HepG2 (cell line): ENCODE measurements around the gene PHKA2. TPM values are rescaled to one million over a fixed set of nuclear protein-coding genes. Genes with fewer than 3 reads are reported as not detected.

Source experiments
- ATAC-seq: fragments of 200-7000 bp; cut with Tn5 transposase; 3 replicates; pipeline ENCODE4 v1.9.1; 2020; ENCODE audit warnings: mild to moderate bottlenecking, moderate library complexity
- BruUV-seq: library from RNA; stranded (reverse); fragments of 400-500 nt; replicated peaks from 2 replicates; lab custom pipeline; 2021; lab: Mats Ljungman, UMichigan
- CTCF ChIA-PET: fragments of 300-600 bp; formaldehyde crosslinking; extraction: SDS; loops from one replicate; lab custom pipeline; 2021; ENCODE audit warnings: low total read pairs, inconsistent platforms, low intra/inter-chr PET ratio; lab: Yijun Ruan, JAX
- POLR2A ChIA-PET: fragments of 350-600 bp; sonication (Branson Sonifier 250); formaldehyde crosslinking; loops from one replicate; lab custom pipeline; 2020; ENCODE audit warnings: antibody characterized with exemption, inconsistent platforms; lab: Yijun Ruan, JAX
- DNase-seq: peaks from one replicate; pipeline ENCODE4 v3.0.0-alpha.2; 2015; ENCODE audit warnings: low spot score
- FAIRE-seq: peaks from 3 replicates; lab custom pipeline; 2011; peaks lifted over from hg19 to GRCh38; lab: Jason Lieb, UNC
- H2AFZ ChIP-seq: one replicate; pipeline ENCODE4 v1.6.1; 2011; ENCODE audit warnings: low read length, inconsistent platforms
- H3K27ac ChIP-seq: fragments of 300-600 bp; 3 replicates; pipeline ENCODE4 v1.8.0; 2011; ENCODE audit warnings: mixed run types, mild to moderate bottlenecking, mixed read lengths, low read length, inconsistent platforms; ENCODE audit not compliant: insufficient read depth; ENCODE audit errors: extremely low read length
- H3K27me3 ChIP-seq, 2 experiments: fragments of 200-600 bp in 1 of 2; 2 replicates in 1 of 2; 3 replicates in 1 of 2; pipeline versions ENCODE4 v1.6.0 to v1.8.0; 2011; ENCODE audit warnings: low read length in 2 of 2, mild to moderate bottlenecking in 2 of 2, moderate library complexity in 2 of 2, inconsistent platforms in 1 of 2; ENCODE audit not compliant: insufficient read depth in 2 of 2, control insufficient read depth in 1 of 2
- H3K36me3 ChIP-seq, 2 experiments: fragments of 200-600 bp in 1 of 2; replicated peaks in 1 of 2; 2 replicates in 1 of 2; 3 replicates in 1 of 2; pipeline versions ENCODE4 v1.5.1 to v1.8.0; 2011; ENCODE audit warnings: low read length in 2 of 2, inconsistent platforms in 1 of 2; ENCODE audit not compliant: insufficient read depth in 2 of 2, control insufficient read depth in 1 of 2
- H3K4me1 ChIP-seq: 2 replicates; pipeline ENCODE4 v1.5.1; 2012; ENCODE audit warnings: low read length, inconsistent platforms; ENCODE audit not compliant: insufficient read depth
- H3K4me2 ChIP-seq: 2 replicates; pipeline ENCODE4 v1.6.0; 2011; ENCODE audit warnings: low read depth, low read length, inconsistent platforms
- H3K4me3 ChIP-seq, 3 experiments: fragments of 200-600 bp in 1 of 3; sonication (generic), shearing (Covaris generic) in 1 of 3; replicated peaks in 1 of 3; 2 replicates each; pipeline ENCODE4 v1.5.1; 2011 to 2016; ENCODE audit warnings: low read length in 3 of 3, inconsistent platforms in 2 of 3, low read depth in 2 of 3, mild to moderate bottlenecking in 2 of 3, control low read depth in 1 of 3, mixed read lengths in 1 of 3; ENCODE audit not compliant: insufficient read depth in 1 of 3
- H3K79me2 ChIP-seq: one replicate; pipeline ENCODE4 v1.6.1; 2011; ENCODE audit warnings: low read length, inconsistent platforms; ENCODE audit not compliant: insufficient read depth
- H3K9ac ChIP-seq: 2 replicates; pipeline ENCODE4 v1.6.0; 2011; ENCODE audit warnings: mild to moderate bottlenecking, low read depth, low read length, inconsistent platforms; ENCODE audit not compliant: insufficient read depth
- H3K9me3 ChIP-seq: 2 replicates; pipeline ENCODE4 v1.5.1; 2012; ENCODE audit warnings: mild to moderate bottlenecking, low read length
- H4K20me1 ChIP-seq: 2 replicates; pipeline ENCODE4 v1.6.0; 2011; ENCODE audit warnings: inconsistent platforms, mild to moderate bottlenecking, low read length, moderate library complexity; ENCODE audit not compliant: insufficient read depth
- AKAP8 ChIP-seq: sonication (generic); formaldehyde crosslinking; IDR thresholded peaks from 2 replicates; pipeline ENCODE4 v1.5.1; 2020; ENCODE audit warnings: mild to moderate bottlenecking, missing genetic modification reagents
- ATF7 ChIP-seq, 2 experiments: fragments of 450-650 bp in 1 of 2; sonication (generic) in 1 of 2; formaldehyde crosslinking in 1 of 2; IDR thresholded peaks; 2 replicates each; pipeline versions ENCODE4 v1.4.0 to v1.6.1; 2016 to 2020; ENCODE audit warnings: antibody characterized with exemption in 1 of 2, mild to moderate bottlenecking in 1 of 2, missing genetic modification reagents in 1 of 2
- CBX5 ChIP-seq: sonication (generic); formaldehyde crosslinking; IDR thresholded peaks from 2 replicates; pipeline ENCODE4 v1.4.0; 2020; ENCODE audit warnings: missing genetic modification reagents, borderline replicate concordance
- ESRRA ChIP-seq: sonication (generic); formaldehyde crosslinking; IDR thresholded peaks from 2 replicates; pipeline ENCODE4 v1.5.1; 2020; ENCODE audit warnings: mild to moderate bottlenecking, low read depth, missing genetic modification reagents
- HHEX ChIP-seq: IDR thresholded peaks from 2 replicates; pipeline ENCODE4 v1.6.1; 2016; ENCODE audit warnings: control low read depth
- MAFF ChIP-seq: IDR thresholded peaks from 2 replicates; pipeline ENCODE4 v1.6.1; 2011; ENCODE audit warnings: low read depth, low read length, improper control_type of control experiment
- NR1H2 ChIP-seq: sonication (generic); formaldehyde crosslinking; IDR thresholded peaks from 2 replicates; pipeline ENCODE4 v1.8.1; 2022; ENCODE audit warnings: low read depth, missing genetic modification reagents, borderline replicate concordance
- PHF5A ChIP-seq: IDR thresholded peaks from one replicate; pipeline ENCODE4 v1.6.1; 2018; ENCODE audit warnings: low read depth, missing genetic modification reagents; ENCODE audit not compliant: unreplicated experiment
- PLRG1 ChIP-seq: fragments of 450-650 bp; conservative IDR thresholded peaks from 2 replicates; pipeline ENCODE4 v1.6.1; 2016
- POLR2AphosphoS2 ChIP-seq: IDR thresholded peaks from 2 replicates; pipeline ENCODE4 v1.6.1; 2011; ENCODE audit warnings: low read depth, low read length, improper control_type of control experiment
- RCOR2 ChIP-seq: IDR thresholded peaks from 2 replicates; pipeline ENCODE4 v1.6.1; 2016; ENCODE audit warnings: missing biosample characterization, missing genetic modification reagents
- SALL2 ChIP-seq: sonication (generic); formaldehyde crosslinking; IDR thresholded peaks from 2 replicates; pipeline ENCODE4 v1.8.1; 2023; ENCODE audit warnings: mild to moderate bottlenecking, missing genetic modification reagents, inconsistent platforms
- SP140L ChIP-seq: sonication (generic); formaldehyde crosslinking; IDR thresholded peaks from 2 replicates; pipeline ENCODE4 v1.4.0; 2020; ENCODE audit warnings: missing genetic modification reagents, borderline replicate concordance
- ZFY ChIP-seq: sonication (generic); formaldehyde crosslinking; IDR thresholded peaks from 2 replicates; pipeline ENCODE4 v1.4.0; 2020; ENCODE audit warnings: missing genetic modification reagents
- ZMYM4 ChIP-seq: sonication (generic); formaldehyde crosslinking; IDR thresholded peaks from 2 replicates; pipeline ENCODE4 v1.8.1; 2023; ENCODE audit warnings: mild to moderate bottlenecking, missing genetic modification reagents
- ZNF432 ChIP-seq: sonication (generic); formaldehyde crosslinking; IDR thresholded peaks from 2 replicates; pipeline ENCODE4 v1.5.0; 2020; ENCODE audit warnings: missing genetic modification reagents, mild to moderate bottlenecking, borderline replicate concordance
- ZNF460 ChIP-seq: sonication (generic); formaldehyde crosslinking; IDR thresholded peaks from 2 replicates; pipeline ENCODE4 v1.5.1; 2020; ENCODE audit warnings: missing genetic modification reagents, mild to moderate bottlenecking, borderline replicate concordance
- ZNF652 ChIP-seq: IDR thresholded peaks from 2 replicates; pipeline ENCODE4 v1.6.1; 2016; ENCODE audit warnings: low read depth, borderline replicate concordance
- WGBS: methylation state at CpG from one replicate; pipeline ENCODE4 v1.1.6; 2017; ENCODE audit warnings: low lambda C conversion rate; 5-methylcytosine and 5-hydroxymethylcytosine counted together
- in situ Hi-C: cut with HindIII; loops from 2 replicates; pipeline ENCODE4 v1.10.0; 2017; ENCODE audit warnings: low pct_unique_long_range_greater_than_20kb; ENCODE audit not compliant: extremely low pct_ligation_motif_present
- intact Hi-C: fragments of 100-400 bp; cut with micrococcal nuclease; formaldehyde crosslinking; loops from one replicate; pipeline ENCODE4 v1.10.0; 2022; ENCODE audit not compliant: unreplicated experiment
- polyA plus RNA-seq, 8 experiments: library from polyadenylated mRNA; depleted of rRNA in 3 of 8; stranded (reverse) in 7 of 8; unstranded in 1 of 8; fragments of >200 nt; fragmentation: Illumina TruSeq in 4 of 8; extraction: Trizol in 4 of 8; gene quantifications; 2 replicates each; pipeline versions ENCODE4 v1.2.1 to v1.2.3, GENCODE V29; 2011 to 2016; ENCODE audit warnings: low read depth in 4 of 8, missing spikeins in 1 of 8, mixed read lengths in 1 of 8; ENCODE audit not compliant: insufficient read depth in 1 of 8
- total RNA-seq, 5 experiments: library from RNA; depleted of rRNA; stranded (reverse); fragments of >200 nt; fragmentation: Illumina TruSeq; extraction: Trizol; gene quantifications; 2 replicates each; pipeline ENCODE4 v1.2.3, GENCODE V29; 2016; ENCODE audit warnings: low read depth in 1 of 5
- TF ChIP-seq, protein P1 (sequence below): sonication (generic); formaldehyde crosslinking; IDR thresholded peaks from 2 replicates; pipeline ENCODE4 v1.9.0; 2021; ENCODE audit warnings: missing genetic modification reagents, mild to moderate bottlenecking, borderline replicate concordance
- TF ChIP-seq, protein P2 (sequence below): sonication (generic); formaldehyde crosslinking; IDR thresholded peaks from 2 replicates; pipeline ENCODE4 v1.4.0; 2020; ENCODE audit warnings: missing genetic modification reagents

PHKA2 gene
- total and polyA plus RNA-seq, 2 of the 13 experiments (the other 11 are each of a cell fraction or from before 2014, with no cell fraction given) = 20.5 to 273 TPM

DNA sequence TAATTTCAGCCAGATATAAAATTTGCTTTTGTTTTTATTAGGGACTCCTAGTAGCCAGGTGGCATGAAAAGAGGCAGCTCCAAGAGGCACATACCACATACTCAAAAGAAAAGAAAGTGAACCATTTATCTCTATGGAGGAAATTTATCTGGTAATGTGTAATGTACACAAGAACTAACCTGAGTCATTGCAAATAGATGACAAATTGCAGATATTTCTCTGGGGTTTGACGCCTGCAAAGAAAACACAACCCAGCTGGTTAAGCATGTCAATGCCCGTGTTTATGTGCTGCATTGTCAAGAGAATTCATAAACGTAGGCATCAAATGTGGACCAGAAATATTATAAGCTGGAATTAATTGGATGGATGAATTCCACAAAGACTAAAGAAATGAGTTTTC, 46.9 kb upstream of the PHKA2 start (continued):
- TF ChIP-seq, protein P1, sequence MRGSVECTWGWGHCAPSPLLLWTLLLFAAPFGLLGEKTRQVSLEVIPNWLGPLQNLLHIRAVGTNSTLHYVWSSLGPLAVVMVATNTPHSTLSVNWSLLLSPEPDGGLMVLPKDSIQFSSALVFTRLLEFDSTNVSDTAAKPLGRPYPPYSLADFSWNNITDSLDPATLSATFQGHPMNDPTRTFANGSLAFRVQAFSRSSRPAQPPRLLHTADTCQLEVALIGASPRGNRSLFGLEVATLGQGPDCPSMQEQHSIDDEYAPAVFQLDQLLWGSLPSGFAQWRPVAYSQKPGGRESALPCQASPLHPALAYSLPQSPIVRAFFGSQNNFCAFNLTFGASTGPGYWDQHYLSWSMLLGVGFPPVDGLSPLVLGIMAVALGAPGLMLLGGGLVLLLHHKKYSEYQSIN (CRISPR knock-in tag) = no peak
- TF ChIP-seq POLR2AphosphoS2 (no peak), ESRRA (CRISPR knock-in tag) (no peak), SP140L (CRISPR knock-in tag) (no peak)

DNA sequence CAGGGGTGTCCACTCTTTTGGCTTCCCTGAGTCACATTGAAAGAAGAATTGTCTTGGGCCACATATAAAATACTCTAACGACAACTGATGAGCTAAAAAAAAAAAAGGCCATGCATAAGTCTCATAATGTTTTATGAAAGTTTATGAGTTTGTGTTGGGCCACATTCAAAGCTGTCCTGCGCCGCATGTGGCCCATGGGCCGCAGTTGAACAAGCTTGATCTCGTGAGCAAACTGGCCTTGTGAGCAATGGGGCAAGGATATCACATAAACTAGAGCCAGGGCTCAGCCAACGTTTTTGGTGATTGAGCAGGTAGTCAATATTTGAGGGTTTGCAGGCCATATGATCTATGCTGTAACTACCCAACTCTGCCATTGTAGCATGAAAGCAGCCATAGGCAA, 44.6 kb upstream of the PHKA2 start:
- no peak for FAIRE-seq
- no peak for ATAC-seq
- 82% methylated on average over 3 of the region's 6 CpGs for WGBS
- no peaks in the 10 kb centered on the region for H4K20me1 ChIP-seq
- no TSS peak for BruUV-seq
- intact Hi-C loops (no loop called here), in situ Hi-C loops (no loop called here)
- H3K27ac ChIP-seq = no peak overlapping the region
- no peak overlapping the region for H3K9ac ChIP-seq
- no peaks in the 10 kb centered on the region for H3K36me3 ChIP-seq
- H3K4me2 ChIP-seq = no peak overlapping the region
- no peaks in the 10 kb centered on the region for H3K9me3 ChIP-seq
- ChIA-PET POLR2A (no interaction called here), CTCF (no interaction called here)
- H3K79me2 ChIP-seq = no peaks in the 10 kb centered on the region
- no peaks in the 10 kb centered on the region for H3K27me3 ChIP-seq
- no peak overlapping the region for H3K4me3 ChIP-seq
- no peak for DNase-seq
- H3K4me1 ChIP-seq = no peaks in the 10 kb centered on the region
- H2AFZ ChIP-seq = no peak overlapping the region
- TF ChIP-seq PHF5A (CRISPR knock-in tag) (no peak), HHEX (no peak), AKAP8 (CRISPR knock-in tag) (no peak), MAFF (no peak), CBX5 (CRISPR knock-in tag) (no peak), ZNF652 (CRISPR knock-in tag) (no peak), SALL2 (CRISPR knock-in tag) (no peak), ATF7 (IDR thresholded peaks at IDR 0.05) (no peak), ATF7 (CRISPR knock-in tag; IDR thresholded peaks at IDR 0.05) (no peak), ZMYM4 (CRISPR knock-in tag) (no peak), NR1H2 (CRISPR knock-in tag) (no peak), ZNF460 (no peak), PLRG1 (no peak), ZNF432 (CRISPR knock-in tag) (no peak), RCOR2 (CRISPR knock-in tag) (no peak), ZFY (no peak)
- TF ChIP-seq, protein P2, sequence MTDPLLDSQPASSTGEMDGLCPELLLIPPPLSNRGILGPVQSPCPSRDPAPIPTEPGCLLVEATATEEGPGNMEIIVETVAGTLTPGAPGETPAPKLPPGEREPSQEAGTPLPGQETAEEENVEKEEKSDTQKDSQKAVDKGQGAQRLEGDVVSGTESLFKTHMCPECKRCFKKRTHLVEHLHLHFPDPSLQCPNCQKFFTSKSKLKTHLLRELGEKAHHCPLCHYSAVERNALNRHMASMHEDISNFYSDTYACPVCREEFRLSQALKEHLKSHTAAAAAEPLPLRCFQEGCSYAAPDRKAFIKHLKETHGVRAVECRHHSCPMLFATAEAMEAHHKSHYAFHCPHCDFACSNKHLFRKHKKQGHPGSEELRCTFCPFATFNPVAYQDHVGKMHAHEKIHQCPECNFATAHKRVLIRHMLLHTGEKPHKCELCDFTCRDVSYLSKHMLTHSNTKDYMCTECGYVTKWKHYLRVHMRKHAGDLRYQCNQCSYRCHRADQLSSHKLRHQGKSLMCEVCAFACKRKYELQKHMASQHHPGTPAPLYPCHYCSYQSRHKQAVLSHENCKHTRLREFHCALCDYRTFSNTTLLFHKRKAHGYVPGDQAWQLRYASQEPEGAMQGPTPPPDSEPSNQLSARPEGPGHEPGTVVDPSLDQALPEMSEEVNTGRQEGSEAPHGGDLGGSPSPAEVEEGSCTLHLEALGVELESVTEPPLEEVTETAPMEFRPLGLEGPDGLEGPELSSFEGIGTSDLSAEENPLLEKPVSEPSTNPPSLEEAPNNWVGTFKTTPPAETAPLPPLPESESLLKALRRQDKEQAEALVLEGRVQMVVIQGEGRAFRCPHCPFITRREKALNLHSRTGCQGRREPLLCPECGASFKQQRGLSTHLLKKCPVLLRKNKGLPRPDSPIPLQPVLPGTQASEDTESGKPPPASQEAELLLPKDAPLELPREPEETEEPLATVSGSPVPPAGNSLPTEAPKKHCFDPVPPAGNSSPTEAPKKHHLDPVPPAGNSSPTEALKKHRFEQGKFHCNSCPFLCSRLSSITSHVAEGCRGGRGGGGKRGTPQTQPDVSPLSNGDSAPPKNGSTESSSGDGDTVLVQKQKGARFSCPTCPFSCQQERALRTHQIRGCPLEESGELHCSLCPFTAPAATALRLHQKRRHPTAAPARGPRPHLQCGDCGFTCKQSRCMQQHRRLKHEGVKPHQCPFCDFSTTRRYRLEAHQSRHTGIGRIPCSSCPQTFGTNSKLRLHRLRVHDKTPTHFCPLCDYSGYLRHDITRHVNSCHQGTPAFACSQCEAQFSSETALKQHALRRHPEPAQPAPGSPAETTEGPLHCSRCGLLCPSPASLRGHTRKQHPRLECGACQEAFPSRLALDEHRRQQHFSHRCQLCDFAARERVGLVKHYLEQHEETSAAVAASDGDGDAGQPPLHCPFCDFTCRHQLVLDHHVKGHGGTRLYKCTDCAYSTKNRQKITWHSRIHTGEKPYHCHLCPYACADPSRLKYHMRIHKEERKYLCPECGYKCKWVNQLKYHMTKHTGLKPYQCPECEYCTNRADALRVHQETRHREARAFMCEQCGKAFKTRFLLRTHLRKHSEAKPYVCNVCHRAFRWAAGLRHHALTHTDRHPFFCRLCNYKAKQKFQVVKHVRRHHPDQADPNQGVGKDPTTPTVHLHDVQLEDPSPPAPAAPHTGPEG (CRISPR knock-in tag) = no peak
